OCI-LY3 (cell line): Measurements from ENCODE around the gene CMTM1.

ENCODE experiments used
- EZH2phosphoT487 ChIP-seq: fragments of 200-600 bp; shearing (Covaris generic); IDR thresholded peaks from 2 replicates; pipeline ENCODE4 v1.6.1; 2018; ENCODE audit warnings: antibody characterized with exemption, mixed run types, low read depth
- TF ChIP-seq, protein P1 (sequence below): fragments of 200-600, 300-600 bp; sonication (generic); IDR thresholded peaks from 2 replicates; pipeline ENCODE4 v1.5.1; 2014; ENCODE audit warnings: antibody characterized with exemption, low read length, low read depth

DNA sequence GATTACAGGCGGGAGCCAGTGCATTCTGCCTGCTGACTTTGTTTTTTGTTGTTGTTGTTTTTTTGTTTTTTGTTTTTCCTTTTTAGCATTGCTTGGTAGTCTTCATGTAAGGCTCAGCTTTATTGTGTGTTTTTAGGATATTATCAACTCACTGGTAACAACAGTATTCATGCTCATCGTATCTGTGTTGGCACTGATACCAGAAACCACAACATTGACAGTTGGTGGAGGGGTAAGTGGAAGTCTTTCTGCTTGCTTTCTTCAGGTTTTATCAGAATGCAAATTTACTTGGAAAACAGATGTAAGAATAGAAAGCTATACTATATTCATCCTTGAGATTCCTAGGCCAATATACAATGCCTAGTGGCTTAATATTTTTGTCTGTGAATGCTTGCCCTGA, 3.3 kb upstream of the CMTM1 start:
- TF ChIP-seq, protein P1, sequence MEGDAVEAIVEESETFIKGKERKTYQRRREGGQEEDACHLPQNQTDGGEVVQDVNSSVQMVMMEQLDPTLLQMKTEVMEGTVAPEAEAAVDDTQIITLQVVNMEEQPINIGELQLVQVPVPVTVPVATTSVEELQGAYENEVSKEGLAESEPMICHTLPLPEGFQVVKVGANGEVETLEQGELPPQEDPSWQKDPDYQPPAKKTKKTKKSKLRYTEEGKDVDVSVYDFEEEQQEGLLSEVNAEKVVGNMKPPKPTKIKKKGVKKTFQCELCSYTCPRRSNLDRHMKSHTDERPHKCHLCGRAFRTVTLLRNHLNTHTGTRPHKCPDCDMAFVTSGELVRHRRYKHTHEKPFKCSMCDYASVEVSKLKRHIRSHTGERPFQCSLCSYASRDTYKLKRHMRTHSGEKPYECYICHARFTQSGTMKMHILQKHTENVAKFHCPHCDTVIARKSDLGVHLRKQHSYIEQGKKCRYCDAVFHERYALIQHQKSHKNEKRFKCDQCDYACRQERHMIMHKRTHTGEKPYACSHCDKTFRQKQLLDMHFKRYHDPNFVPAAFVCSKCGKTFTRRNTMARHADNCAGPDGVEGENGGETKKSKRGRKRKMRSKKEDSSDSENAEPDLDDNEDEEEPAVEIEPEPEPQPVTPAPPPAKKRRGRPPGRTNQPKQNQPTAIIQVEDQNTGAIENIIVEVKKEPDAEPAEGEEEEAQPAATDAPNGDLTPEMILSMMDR, result no peak
- TF ChIP-seq EZH2phosphoT487, result no peak
